ENCODE data around the gene SLC11A2.
"Not testable (repeated sequence)": the region's sequence is repeated elsewhere in the genome, so short reads cannot be mapped to it uniquely, and the experiment has no call there.

Gene SLC11A2

DNA sequence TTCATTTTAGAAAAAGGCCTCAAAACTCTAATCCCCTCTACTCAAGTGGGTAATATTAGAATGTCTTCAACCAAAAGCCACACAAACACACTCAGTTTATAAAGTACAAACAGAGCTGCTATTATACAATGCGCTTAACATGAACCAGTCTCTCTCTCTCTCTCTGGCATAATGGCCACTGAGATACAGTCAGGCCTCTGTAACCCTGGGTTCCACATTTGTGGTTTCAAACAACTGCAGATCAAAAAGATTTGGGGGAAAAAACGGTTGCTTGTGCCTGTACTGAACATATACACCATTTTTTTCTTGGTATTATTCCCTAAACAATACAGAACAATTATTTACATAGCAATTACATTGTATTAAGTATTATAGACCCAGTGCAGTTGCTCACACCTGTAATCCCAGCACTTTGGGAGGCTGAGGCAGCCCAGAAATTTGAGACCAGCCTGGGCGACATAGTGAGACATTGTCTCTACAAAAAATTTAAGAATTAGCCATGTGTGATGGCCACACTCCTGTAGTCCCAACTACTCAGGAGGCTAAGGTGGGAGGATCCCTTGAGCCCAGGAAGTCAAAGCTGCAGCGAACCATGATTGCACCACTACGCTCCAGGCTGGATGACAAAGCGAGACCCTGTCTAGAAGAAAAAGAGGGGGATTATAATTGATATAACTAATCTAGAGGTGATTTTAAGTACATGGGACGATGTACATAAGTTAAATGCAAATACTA lies 5.6 kb downstream of the SLC11A2 start:
- H3K9ac ChIP-seq (ENCODE audit: low read length), result no peak overlapping the region
- no peaks in the 10 kb centered on the region for H3K27me3 ChIP-seq (ENCODE audit: low read depth, low read length)
- peaks cover 100% of the 10 kb centered on the region for H3K79me2 ChIP-seq (ENCODE audit: low read length)
- peaks cover 4% of the 10 kb centered on the region for H3K36me3 ChIP-seq (replicated peaks; ENCODE audit: low read depth, low read length)
- no peak overlapping the region for H3K4me2 ChIP-seq (ENCODE audit: low read length)
- H3K27ac ChIP-seq (ENCODE audit: low read length), result no peak overlapping the region
- TF ChIP-seq, protein P1, sequence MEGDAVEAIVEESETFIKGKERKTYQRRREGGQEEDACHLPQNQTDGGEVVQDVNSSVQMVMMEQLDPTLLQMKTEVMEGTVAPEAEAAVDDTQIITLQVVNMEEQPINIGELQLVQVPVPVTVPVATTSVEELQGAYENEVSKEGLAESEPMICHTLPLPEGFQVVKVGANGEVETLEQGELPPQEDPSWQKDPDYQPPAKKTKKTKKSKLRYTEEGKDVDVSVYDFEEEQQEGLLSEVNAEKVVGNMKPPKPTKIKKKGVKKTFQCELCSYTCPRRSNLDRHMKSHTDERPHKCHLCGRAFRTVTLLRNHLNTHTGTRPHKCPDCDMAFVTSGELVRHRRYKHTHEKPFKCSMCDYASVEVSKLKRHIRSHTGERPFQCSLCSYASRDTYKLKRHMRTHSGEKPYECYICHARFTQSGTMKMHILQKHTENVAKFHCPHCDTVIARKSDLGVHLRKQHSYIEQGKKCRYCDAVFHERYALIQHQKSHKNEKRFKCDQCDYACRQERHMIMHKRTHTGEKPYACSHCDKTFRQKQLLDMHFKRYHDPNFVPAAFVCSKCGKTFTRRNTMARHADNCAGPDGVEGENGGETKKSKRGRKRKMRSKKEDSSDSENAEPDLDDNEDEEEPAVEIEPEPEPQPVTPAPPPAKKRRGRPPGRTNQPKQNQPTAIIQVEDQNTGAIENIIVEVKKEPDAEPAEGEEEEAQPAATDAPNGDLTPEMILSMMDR (IDR thresholded peaks at IDR 0.05; ENCODE audit: low read depth, low read length), result no peak
- no peak for TF ChIP-seq EZH2phosphoT487 (IDR thresholded peaks at IDR 0.05; ENCODE audit: low read depth)
- peaks cover 27% of the 10 kb centered on the region for H3K4me1 ChIP-seq (ENCODE audit: low read length)
- no peak overlapping the region for H3K4me3 ChIP-seq (ENCODE audit: low read length)
- H2AFZ ChIP-seq (ENCODE audit: low read depth, low read length), result no peak overlapping the region
- no peaks in the 10 kb centered on the region for H3K9me3 ChIP-seq (ENCODE audit: insufficient read depth, low read length)
- H4K20me1 ChIP-seq (ENCODE audit: insufficient read depth, low read length), result peaks cover 11% of the 10 kb centered on the region

DNA sequence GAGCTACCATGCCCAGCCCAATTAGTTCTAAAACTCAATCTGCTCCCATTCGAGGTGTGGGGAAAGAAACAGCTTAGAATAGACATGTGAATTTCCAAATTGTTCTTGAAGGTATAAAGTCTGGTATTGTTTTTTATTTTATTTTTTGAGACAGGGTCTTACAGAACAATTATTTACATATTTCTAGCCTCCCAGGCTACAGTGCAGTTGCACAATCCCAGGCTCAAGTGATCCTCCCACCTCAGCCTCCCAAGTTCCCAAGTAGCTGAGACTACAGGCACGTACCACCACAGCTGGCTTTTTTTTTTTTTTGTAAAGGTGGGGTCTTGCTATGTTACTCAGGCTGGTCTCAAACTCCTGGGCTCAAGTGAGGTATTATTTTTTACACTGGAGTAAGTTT lies 6.3 kb downstream of the SLC11A2 start:
- Histone ChIP-seq H4K20me1 (ENCODE audit: insufficient read depth, low read length) (peaks cover 11% of the 10 kb centered on the region), H3K27me3 (ENCODE audit: low read depth, low read length) (no peaks in the 10 kb centered on the region), H3K4me1 (ENCODE audit: low read length) (peaks cover 27% of the 10 kb centered on the region), H3K27ac (ENCODE audit: low read length) (no peak overlapping the region), H2AFZ (ENCODE audit: low read depth, low read length) (no peak overlapping the region), H3K9ac (ENCODE audit: low read length) (no peak overlapping the region), H3K9me3 (ENCODE audit: insufficient read depth, low read length) (no peaks in the 10 kb centered on the region), H3K79me2 (ENCODE audit: low read length) (peaks cover 97% of the 10 kb centered on the region), H3K36me3 (replicated peaks; ENCODE audit: low read depth, low read length) (peaks cover 4% of the 10 kb centered on the region), H3K4me2 (ENCODE audit: low read length) (no peak overlapping the region), H3K4me3 (ENCODE audit: low read length) (no peak overlapping the region)
- TF ChIP-seq, protein P1 (IDR thresholded peaks at IDR 0.05; ENCODE audit: low read depth, low read length), result no peak
- no peak for TF ChIP-seq EZH2phosphoT487 (IDR thresholded peaks at IDR 0.05; ENCODE audit: low read depth)

DNA sequence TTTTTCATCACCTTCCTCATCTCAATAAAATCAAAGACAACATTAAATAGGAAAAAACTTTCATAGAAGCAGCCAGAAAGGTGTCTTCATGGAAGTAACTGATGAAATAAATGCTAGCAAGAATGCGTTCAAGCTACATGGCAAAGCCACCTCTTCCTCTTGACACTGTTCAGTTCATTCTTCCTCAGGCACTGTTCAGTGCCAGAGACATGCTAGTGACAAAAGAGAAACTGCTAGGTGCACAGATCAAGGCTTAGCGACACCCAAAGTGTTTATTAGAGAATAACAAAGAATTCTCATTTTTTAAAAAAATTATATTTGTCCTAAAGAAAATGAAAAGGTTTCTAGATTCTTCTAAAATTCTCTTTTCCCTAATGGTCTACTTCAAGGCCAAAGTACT lies 7.2 kb downstream of the SLC11A2 start:
- H3K4me2 ChIP-seq (ENCODE audit: low read length), result no peak overlapping the region
- H4K20me1 ChIP-seq (ENCODE audit: insufficient read depth, low read length), result peaks cover 14% of the 10 kb centered on the region
- H3K4me1 ChIP-seq (ENCODE audit: low read length), result peaks cover 25% of the 10 kb centered on the region
- no peak overlapping the region for H3K4me3 ChIP-seq (ENCODE audit: low read length)
- no peak for TF ChIP-seq EZH2phosphoT487 (IDR thresholded peaks at IDR 0.05; ENCODE audit: low read depth)
- TF ChIP-seq, protein P1 (IDR thresholded peaks at IDR 0.05; ENCODE audit: low read depth, low read length), result no peak
- no peak overlapping the region for H3K9ac ChIP-seq (ENCODE audit: low read length)
- H3K9me3 ChIP-seq (ENCODE audit: insufficient read depth, low read length), result no peaks in the 10 kb centered on the region
- no peak overlapping the region for H3K27ac ChIP-seq (ENCODE audit: low read length)
- H3K27me3 ChIP-seq (ENCODE audit: low read depth, low read length), result no peaks in the 10 kb centered on the region
- no peak overlapping the region for H2AFZ ChIP-seq (ENCODE audit: low read depth, low read length)
- H3K79me2 ChIP-seq (ENCODE audit: low read length), result peaks cover 97% of the 10 kb centered on the region
- H3K36me3 ChIP-seq (replicated peaks; ENCODE audit: low read depth, low read length), result peaks cover 4% of the 10 kb centered on the region

DNA sequence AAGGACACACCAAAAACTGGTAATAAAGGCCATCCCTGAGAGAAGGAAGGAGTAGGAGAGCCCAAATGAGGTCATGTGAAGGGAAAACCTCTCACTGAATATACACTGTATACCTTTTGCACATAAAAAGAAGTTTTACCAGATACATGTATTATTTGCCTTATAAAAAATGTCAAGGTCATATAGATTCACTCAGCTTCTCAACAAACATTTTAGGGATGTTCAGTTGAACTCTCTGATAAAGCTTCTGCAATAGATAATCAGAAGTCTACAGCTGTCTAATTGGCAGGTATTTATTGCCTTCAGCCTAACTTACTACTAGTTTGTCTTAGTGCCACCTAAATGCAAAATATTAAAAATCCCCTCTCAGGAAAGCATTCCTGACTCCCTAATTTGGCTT lies 8.7 kb downstream of the SLC11A2 start:
- H3K4me2 ChIP-seq (ENCODE audit: low read length), result no peak overlapping the region
- H3K36me3 ChIP-seq (replicated peaks; ENCODE audit: low read depth, low read length), result no peaks in the 10 kb centered on the region
- H3K4me1 ChIP-seq (ENCODE audit: low read length), result peaks cover 10% of the 10 kb centered on the region
- TF ChIP-seq EZH2phosphoT487 (IDR thresholded peaks at IDR 0.05; ENCODE audit: low read depth), result no peak
- TF ChIP-seq, protein P1 (IDR thresholded peaks at IDR 0.05; ENCODE audit: low read depth, low read length), result no peak
- no peaks in the 10 kb centered on the region for H3K9me3 ChIP-seq (ENCODE audit: insufficient read depth, low read length)
- H4K20me1 ChIP-seq (ENCODE audit: insufficient read depth, low read length), result peaks cover 20% of the 10 kb centered on the region
- H3K27ac ChIP-seq (ENCODE audit: low read length), result no peak overlapping the region
- no peak overlapping the region for H3K4me3 ChIP-seq (ENCODE audit: low read length)
- H3K9ac ChIP-seq (ENCODE audit: low read length), result no peak overlapping the region
- no peak overlapping the region for H2AFZ ChIP-seq (ENCODE audit: low read depth, low read length)
- H3K79me2 ChIP-seq (ENCODE audit: low read length), result peaks cover 97% of the 10 kb centered on the region
- no peaks in the 10 kb centered on the region for H3K27me3 ChIP-seq (ENCODE audit: low read depth, low read length)

DNA sequence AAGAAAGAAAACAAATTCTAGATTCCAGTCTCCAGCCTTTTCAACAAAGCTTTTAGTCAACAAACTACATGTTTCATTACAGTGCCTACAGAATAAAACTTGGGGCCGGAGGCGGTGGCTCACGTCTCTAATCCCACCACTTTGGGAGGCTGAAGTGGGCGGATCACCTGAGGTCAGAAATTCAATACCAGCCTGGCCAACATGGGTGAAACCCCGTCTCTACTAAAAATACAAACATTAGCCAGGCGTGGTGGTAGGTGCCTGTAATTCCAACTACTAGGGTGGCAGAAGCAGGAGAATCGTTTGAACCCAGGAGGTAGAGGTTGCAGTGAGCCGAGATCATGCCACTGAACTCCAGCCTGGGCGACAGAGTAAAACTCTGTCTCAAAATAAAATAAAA lies 11.7 kb downstream of the SLC11A2 start:
- H3K4me1 ChIP-seq (ENCODE audit: low read length); H3K9ac ChIP-seq (ENCODE audit: low read length); H3K4me2 ChIP-seq (ENCODE audit: low read length); H2AFZ ChIP-seq (ENCODE audit: low read depth, low read length); H3K27me3 ChIP-seq (ENCODE audit: low read depth, low read length); H3K9me3 ChIP-seq (ENCODE audit: insufficient read depth, low read length); H3K4me3 ChIP-seq (ENCODE audit: low read length); H3K36me3 ChIP-seq (replicated peaks; ENCODE audit: low read depth, low read length); H3K27ac ChIP-seq (ENCODE audit: low read length): not testable (repeated sequence)
- peaks cover 92% of the 10 kb centered on the region for H3K79me2 ChIP-seq (ENCODE audit: low read length)
- peaks cover 20% of the 10 kb centered on the region for H4K20me1 ChIP-seq (ENCODE audit: insufficient read depth, low read length)

Data from OCI-LY3 (cell line).